ENCODE measurements around the gene MAP3K1.

GRCh38 chr5:56873056-56873455 is 57.7 kb downstream of the MAP3K1 start:
- no peak for TF ChIP-seq POLR2A (IDR thresholded peaks at IDR 0.05)
- TF ChIP-seq CTCF (IDR thresholded peaks at IDR 0.05): no peak

Measured in heart left ventricle (tissue), 13 donors.